ENCODE data around the gene TAPBPL. TPM values are rescaled to one million over a fixed set of nuclear protein-coding genes. Genes with fewer than 3 reads are reported as not detected.
A peak's percentile ranks its signal among the peaks of the same experiment; 100 is the strongest.
"Not testable (repeated sequence)": the region's sequence is repeated elsewhere in the genome, so short reads cannot be mapped to it uniquely, and the experiment has no call there.

TAPBPL gene
- total RNA-seq, 1 donor from 2014 or later = 64.0 TPM

- Mint-ChIP-seq H3K27ac (peak overlapping the region; percentile 96), H3K36me3 (ENCODE audit: low read depth) (peaks cover 43% of the 10 kb centered on the region), H3K9me3 (no peaks in the 10 kb centered on the region), H3K27me3 (no peaks in the 10 kb centered on the region), H3K4me3 (peak overlapping the region; percentile 97), H3K4me1 (peaks cover 28% of the 10 kb centered on the region)
- CTCF ChIA-PET = interaction anchor here (1.0 kb wide), 1 partner anchor 43 kb away, joined by 3 read pairs; no protein-coding TSS in a partner anchor
- TF ChIP-seq, protein P1, sequence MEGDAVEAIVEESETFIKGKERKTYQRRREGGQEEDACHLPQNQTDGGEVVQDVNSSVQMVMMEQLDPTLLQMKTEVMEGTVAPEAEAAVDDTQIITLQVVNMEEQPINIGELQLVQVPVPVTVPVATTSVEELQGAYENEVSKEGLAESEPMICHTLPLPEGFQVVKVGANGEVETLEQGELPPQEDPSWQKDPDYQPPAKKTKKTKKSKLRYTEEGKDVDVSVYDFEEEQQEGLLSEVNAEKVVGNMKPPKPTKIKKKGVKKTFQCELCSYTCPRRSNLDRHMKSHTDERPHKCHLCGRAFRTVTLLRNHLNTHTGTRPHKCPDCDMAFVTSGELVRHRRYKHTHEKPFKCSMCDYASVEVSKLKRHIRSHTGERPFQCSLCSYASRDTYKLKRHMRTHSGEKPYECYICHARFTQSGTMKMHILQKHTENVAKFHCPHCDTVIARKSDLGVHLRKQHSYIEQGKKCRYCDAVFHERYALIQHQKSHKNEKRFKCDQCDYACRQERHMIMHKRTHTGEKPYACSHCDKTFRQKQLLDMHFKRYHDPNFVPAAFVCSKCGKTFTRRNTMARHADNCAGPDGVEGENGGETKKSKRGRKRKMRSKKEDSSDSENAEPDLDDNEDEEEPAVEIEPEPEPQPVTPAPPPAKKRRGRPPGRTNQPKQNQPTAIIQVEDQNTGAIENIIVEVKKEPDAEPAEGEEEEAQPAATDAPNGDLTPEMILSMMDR (IDR thresholded peaks at IDR 0.05) = no peak
- POLR2A ChIA-PET = interaction anchor here (2.1 to 2.6 kb wide), 2 partner anchors 24 to 48 kb away, joined by 8 to 10 read pairs; partner anchors contain the start of gene VAMP1
- intact Hi-C loops (cut with micrococcal nuclease) = loop anchor here (1.0 kb wide), 2 partner anchors 73 to 357 kb away; partner anchors contain the start of genes NOP2 and USP5
- ATAC-seq (ENCODE audit: low read depth) = no peak
- DNase-seq = no peak
Observed at GRCh38 chr12:6494968-6495367, 43.1 kb downstream of the TAPBPL start.

DNA sequence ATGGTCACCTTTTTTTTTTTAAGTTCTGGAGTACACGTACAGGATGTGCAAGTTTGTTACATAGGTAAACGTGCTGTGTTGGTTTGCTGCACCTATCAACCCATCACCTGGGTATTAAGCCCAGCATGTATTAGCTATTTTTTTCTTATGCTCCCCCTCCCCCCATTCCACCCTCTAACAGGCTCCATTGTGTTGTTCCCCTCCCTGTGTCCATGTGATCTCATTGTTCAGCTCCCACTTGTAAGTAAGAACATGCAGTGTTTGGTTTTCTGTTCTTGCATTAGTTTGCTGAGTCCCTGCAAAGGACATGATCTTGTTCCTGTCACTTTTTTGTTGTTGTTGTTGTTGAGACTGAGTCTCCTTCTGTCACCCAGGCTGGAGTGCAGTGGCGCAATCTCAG, 45.4 kb downstream of the TAPBPL start:
- intact Hi-C loops (cut with micrococcal nuclease); H3K27me3 Mint-ChIP-seq; POLR2A ChIA-PET; ATAC-seq (ENCODE audit: low read depth); CTCF ChIA-PET; H3K4me3 Mint-ChIP-seq; H3K9me3 Mint-ChIP-seq; DNase-seq: not testable (repeated sequence)
- H3K27ac Mint-ChIP-seq = peak overlapping the region; percentile 37
- H3K36me3 Mint-ChIP-seq (ENCODE audit: low read depth) = peaks cover 31% of the 10 kb centered on the region
- peaks cover 25% of the 10 kb centered on the region for H3K4me1 Mint-ChIP-seq

GRCh38 chr12:6500466-6500865, 48.6 kb downstream of the TAPBPL start:
- TF ChIP-seq, protein P1 (IDR thresholded peaks at IDR 0.05) = no peak
- no peaks in the 10 kb centered on the region for H3K9me3 Mint-ChIP-seq
- H3K27me3 Mint-ChIP-seq = no peaks in the 10 kb centered on the region
- POLR2A ChIA-PET = interaction anchor here (0.7 kb wide), 1 partner anchor 76 kb away, joined by 4 read pairs; no protein-coding TSS in a partner anchor
- intact Hi-C loops (cut with micrococcal nuclease) = no loop called here
- peaks cover 25% of the 10 kb centered on the region for H3K36me3 Mint-ChIP-seq (ENCODE audit: low read depth)
- ATAC-seq (ENCODE audit: low read depth) (no peak), DNase-seq (no peak)
- no peak overlapping the region for H3K4me3 Mint-ChIP-seq
- no peak overlapping the region for H3K27ac Mint-ChIP-seq
- CTCF ChIA-PET = interaction anchor here (0.8 kb wide), 1 partner anchor 35 kb away, joined by 3 read pairs; no protein-coding TSS in a partner anchor
- H3K4me1 Mint-ChIP-seq = peaks cover 2% of the 10 kb centered on the region

DNA sequence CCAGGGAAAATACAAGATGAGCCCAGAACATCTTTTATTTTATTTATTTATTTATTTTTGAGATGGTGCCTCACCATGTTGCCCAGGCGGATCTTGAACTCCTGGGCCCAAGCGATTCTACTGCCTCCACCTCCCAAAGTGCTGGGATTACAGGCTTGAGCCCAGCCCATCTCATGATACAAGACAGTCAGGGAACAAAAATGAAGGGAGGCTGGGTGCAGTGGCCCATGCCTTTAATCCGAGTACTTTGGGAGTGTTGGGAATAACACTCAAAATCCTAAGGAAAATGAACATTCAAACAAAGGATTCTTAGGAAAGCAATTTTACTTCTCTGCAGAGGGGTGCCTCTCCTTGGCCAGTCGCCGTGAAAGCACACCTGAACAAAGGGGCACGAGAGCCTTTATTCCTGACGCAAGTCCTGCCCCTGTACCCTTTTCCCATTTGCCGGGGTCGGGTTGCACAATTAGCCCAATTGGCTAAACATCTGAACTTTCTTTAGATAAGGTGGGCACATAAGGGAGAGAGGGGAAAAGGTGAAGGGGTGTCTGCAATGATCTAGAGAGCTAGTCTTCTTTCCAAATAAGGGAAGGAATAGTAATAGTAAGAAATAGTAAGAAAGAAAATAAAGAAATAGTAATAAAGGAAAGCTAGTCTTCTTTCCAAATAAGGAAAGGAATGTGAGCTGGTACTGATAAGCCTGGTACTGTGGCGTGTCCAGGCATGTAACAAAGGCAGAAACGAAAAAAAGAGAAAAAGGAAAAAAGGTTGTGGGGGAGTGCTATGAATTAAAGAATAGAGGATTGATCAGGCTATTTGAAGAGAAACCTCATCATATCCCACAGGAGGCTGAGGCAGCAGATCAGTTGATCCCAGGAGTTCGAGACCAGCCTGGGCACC, 55.5 kb downstream of the TAPBPL start:
- TF ChIP-seq, protein P1 (IDR thresholded peaks at IDR 0.05) = no peak
- ChIA-PET POLR2A (no interaction called here), CTCF (interaction anchor here (1.1 kb wide), 1 partner anchor 30 kb away, joined by 3 read pairs; no protein-coding TSS in a partner anchor)
- intact Hi-C loops (cut with micrococcal nuclease) = no loop called here
- H3K4me1 Mint-ChIP-seq = no peaks in the 10 kb centered on the region
- no peak overlapping the region for H3K4me3 Mint-ChIP-seq
- H3K27ac Mint-ChIP-seq = no peak overlapping the region
- ATAC-seq (ENCODE audit: low read depth) (no peak), DNase-seq (no peak)
- peaks cover 30% of the 10 kb centered on the region for H3K36me3 Mint-ChIP-seq (ENCODE audit: low read depth)
- H3K9me3 Mint-ChIP-seq = no peaks in the 10 kb centered on the region
- H3K27me3 Mint-ChIP-seq = no peaks in the 10 kb centered on the region

DNA sequence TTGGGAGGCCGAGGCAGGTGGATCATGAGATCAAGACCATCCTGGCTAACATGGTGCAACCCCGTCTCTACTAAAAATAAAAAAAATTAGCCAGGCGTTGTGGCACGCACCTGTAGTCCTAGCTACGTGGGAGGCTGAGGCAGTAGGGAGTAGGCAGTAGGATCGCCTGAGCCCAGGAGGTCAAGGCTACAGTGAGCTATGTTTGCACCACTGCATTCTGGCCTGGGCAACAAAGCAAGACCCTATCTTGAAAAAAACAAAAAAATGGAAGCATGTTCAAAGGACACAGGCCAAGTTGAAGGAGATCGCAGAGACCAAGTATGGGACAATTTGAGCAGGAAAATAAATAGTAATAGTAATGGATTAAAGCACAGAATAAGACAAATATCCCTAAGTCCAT, 56.2 kb downstream of the TAPBPL start:
- Mint-ChIP-seq H3K27ac (no peak overlapping the region), H3K36me3 (ENCODE audit: low read depth) (peaks cover 36% of the 10 kb centered on the region), H3K4me1 (no peaks in the 10 kb centered on the region), H3K9me3 (no peaks in the 10 kb centered on the region), H3K27me3 (no peaks in the 10 kb centered on the region), H3K4me3 (no peak overlapping the region)
- POLR2A ChIA-PET = no interaction called here
- intact Hi-C loops (cut with micrococcal nuclease) = no loop called here
- CTCF ChIA-PET = no interaction called here
- DNase-seq = no peak
- ATAC-seq (ENCODE audit: low read depth) = no peak
- TF ChIP-seq, protein P1 (IDR thresholded peaks at IDR 0.05) = no peak

Other genes starting within 250 kb of the TAPBPL start
- gene PLEKHG6, start 141.4 kb upstream of the TAPBPL start, total RNA-seq = not detected in 2 replicates
- gene TNFRSF1A, start 110.0 kb upstream of the TAPBPL start, total RNA-seq = 0.37 TPM in 1 of 2 replicates, not detected in the other
- not detected in 2 replicates for gene SCNN1A, start 76.5 kb upstream of the TAPBPL start, total RNA-seq
- 0.33 TPM in 1 of 2 replicates, not detected in the other for gene LTBR, start 67.9 kb upstream of the TAPBPL start, total RNA-seq
- 39.3 and 43.8 TPM in 2 replicates for gene CD27, start 7.1 kb upstream of the TAPBPL start, total RNA-seq
- gene VAMP1, start 18.6 kb downstream of the TAPBPL start, total RNA-seq = 32.9 and 34.5 TPM in 2 replicates
- 130 and 145 TPM in 2 replicates for gene MRPL51, start 41.2 kb downstream of the TAPBPL start, total RNA-seq
- gene NCAPD2, start 42.1 kb downstream of the TAPBPL start, total RNA-seq = 38.4 and 40.9 TPM in 2 replicates
- gene GAPDH, start 82.5 kb downstream of the TAPBPL start, total RNA-seq = 1,003 and 1,033 TPM in 2 replicates
- 23.6 and 25.9 TPM in 2 replicates for gene IFFO1, start 104.0 kb downstream of the TAPBPL start, total RNA-seq
- gene NOP2, start 116.2 kb downstream of the TAPBPL start, total RNA-seq = 114 and 121 TPM in 2 replicates
- gene CHD4, start 155.3 kb downstream of the TAPBPL start, total RNA-seq = 342 and 345 TPM in 2 replicates
- 27.7 and 30.4 TPM in 2 replicates for gene LPAR5, start 183.9 kb downstream of the TAPBPL start, total RNA-seq
- gene ACRBP, start 195.4 kb downstream of the TAPBPL start, total RNA-seq = 5.4 and 7.7 TPM in 2 replicates
- 31.6 and 39.2 TPM in 2 replicates for gene ING4, start 211.1 kb downstream of the TAPBPL start, total RNA-seq
- gene ZNF384, start 237.3 kb downstream of the TAPBPL start, total RNA-seq = 81.7 and 98.6 TPM in 2 replicates
- 0.24 and 0.40 TPM in 2 replicates for gene PIANP, start 248.8 kb downstream of the TAPBPL start, total RNA-seq

Data from activated B cell treated with CpG ODN at 0.5 μM for 24 hours (primary cell).